MM.1S (cell line): ENCODE data around the gene PACC1.

Experiments used
- DNase-seq: peaks from one replicate; pipeline ENCODE4 v3.0.0-alpha.2; 2015
- H2AFZ ChIP-seq: fragments of 300-600 bp; sonication (generic); 2 replicates; pipeline ENCODE4 v1.6.0; 2016; ENCODE audit warnings: antibody characterized with exemption, low read length
- H3F3A ChIP-seq: fragments of 300-600 bp; sonication (generic); 2 replicates; pipeline ENCODE4 v1.6.1; 2016; ENCODE audit warnings: mild to moderate bottlenecking, antibody characterized with exemption, low read length, moderate library complexity, mixed read lengths; ENCODE audit not compliant: insufficient read depth
- H3K27ac ChIP-seq: fragments of 300-600 bp; sonication (generic); 2 replicates; pipeline ENCODE4 v1.5.1; 2016; ENCODE audit warnings: mild to moderate bottlenecking, low read length
- H3K27me3 ChIP-seq: fragments of 300-600 bp; sonication (generic); replicated peaks from 2 replicates; pipeline ENCODE4 v1.6.0; 2016; ENCODE audit warnings: low read length; ENCODE audit not compliant: insufficient read depth
- H3K36me3 ChIP-seq: fragments of 300-600 bp; sonication (generic); replicated peaks from 2 replicates; pipeline ENCODE4 v1.6.1; 2016; ENCODE audit warnings: mild to moderate bottlenecking, low read length, mixed read lengths; ENCODE audit not compliant: insufficient read depth
- H3K4me1 ChIP-seq: fragments of 300-600 bp; sonication (generic); 2 replicates; pipeline ENCODE4 v1.6.1; 2016; ENCODE audit warnings: low read length, mixed read lengths
- H3K4me2 ChIP-seq: fragments of 300-600 bp; sonication (generic); 2 replicates; pipeline ENCODE4 v1.6.0; 2016; ENCODE audit warnings: low read depth, low read length
- H3K4me3 ChIP-seq: fragments of 300-600 bp; sonication (generic); 2 replicates; pipeline ENCODE4 v1.5.1; 2016; ENCODE audit warnings: low read length, mixed read lengths
- H3K79me2 ChIP-seq: fragments of 300-600 bp; sonication (generic); 2 replicates; pipeline ENCODE4 v1.6.1; 2016; ENCODE audit warnings: mixed run types, low read length, mixed read lengths
- H3K9ac ChIP-seq: fragments of 300-600 bp; sonication (generic); 2 replicates; pipeline ENCODE4 v1.6.1; 2016; ENCODE audit warnings: low read length, mixed read lengths
- H3K9me2 ChIP-seq: fragments of 300-600 bp; sonication (generic); replicated peaks from 2 replicates; pipeline ENCODE4 v1.6.1; 2016; ENCODE audit warnings: mild to moderate bottlenecking, low read length, mixed read lengths; ENCODE audit not compliant: insufficient read depth
- H3K9me3 ChIP-seq: fragments of 300-600 bp; sonication (generic); replicated peaks from 2 replicates; pipeline ENCODE4 v1.6.1; 2016; ENCODE audit warnings: mild to moderate bottlenecking, low read length, mixed read lengths; ENCODE audit not compliant: insufficient read depth
- H4K20me1 ChIP-seq: fragments of 300-600 bp; sonication (generic); 2 replicates; pipeline ENCODE4 v1.6.1; 2016; ENCODE audit warnings: mild to moderate bottlenecking, low read length, moderate library complexity, mixed read lengths; ENCODE audit not compliant: insufficient read depth
- EZH2 ChIP-seq: fragments of 300-600 bp; sonication (generic); optimal IDR thresholded peaks from 2 replicates; pipeline ENCODE3; 2017; ENCODE audit warnings: low read depth, mild to moderate bottlenecking, antibody characterized with exemption, low read length, mixed read lengths
- EZH2phosphoT487 ChIP-seq: fragments of 300-600 bp; sonication (generic); IDR thresholded peaks from 2 replicates; pipeline ENCODE4 v1.6.1; 2018; ENCODE audit warnings: antibody characterized with exemption, low read length
- TF ChIP-seq, protein P1 (sequence below): fragments of 300-600 bp; sonication (generic); IDR thresholded peaks from 2 replicates; pipeline ENCODE4 v1.5.1; 2016; ENCODE audit warnings: antibody characterized with exemption, low read length, mixed read lengths

The PACC1 gene

DNA sequence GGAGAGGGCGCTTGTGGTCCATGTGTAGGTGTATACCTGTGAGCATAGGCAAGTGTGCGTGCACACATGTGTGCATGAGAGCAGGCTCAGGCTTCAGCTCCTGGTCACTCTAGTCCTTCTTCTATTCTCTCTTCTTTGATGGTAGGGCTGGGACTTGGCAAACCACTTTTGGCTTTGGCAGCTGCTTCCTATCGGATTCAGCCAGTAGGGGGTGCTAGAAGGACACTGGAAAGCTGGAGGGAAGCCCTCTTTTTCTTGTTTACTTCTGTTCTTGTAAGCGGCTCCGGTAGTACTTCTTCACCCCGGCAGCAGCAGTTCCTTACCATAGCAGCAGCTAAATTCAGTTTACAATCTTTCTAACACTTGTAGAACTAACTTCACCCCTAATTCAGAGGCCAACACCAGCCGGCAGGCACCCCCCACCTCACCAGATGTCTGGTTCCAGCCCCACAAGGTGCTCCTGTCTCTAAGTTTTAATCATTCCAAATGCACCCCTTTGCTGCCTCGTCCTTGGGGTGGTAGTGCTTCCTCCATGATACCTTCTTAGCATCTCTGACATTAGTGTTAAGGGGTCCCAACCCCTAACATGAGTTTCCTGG is 43.2 kb upstream of the PACC1 start:
- no peaks in the 10 kb centered on the region for H3K9me2 ChIP-seq
- no peaks in the 10 kb centered on the region for H3K36me3 ChIP-seq
- H3K4me2 ChIP-seq: peak overlapping the region; percentile 33
- H3K4me3 ChIP-seq: peak overlapping the region; percentile 9; the same call in 1 of the 2 replicates
- no peaks in the 10 kb centered on the region for H4K20me1 ChIP-seq
- peak overlapping the region; percentile 64 for H2AFZ ChIP-seq
- H3K27ac ChIP-seq: no peak overlapping the region
- TF ChIP-seq EZH2: no peak
- TF ChIP-seq, protein P1, sequence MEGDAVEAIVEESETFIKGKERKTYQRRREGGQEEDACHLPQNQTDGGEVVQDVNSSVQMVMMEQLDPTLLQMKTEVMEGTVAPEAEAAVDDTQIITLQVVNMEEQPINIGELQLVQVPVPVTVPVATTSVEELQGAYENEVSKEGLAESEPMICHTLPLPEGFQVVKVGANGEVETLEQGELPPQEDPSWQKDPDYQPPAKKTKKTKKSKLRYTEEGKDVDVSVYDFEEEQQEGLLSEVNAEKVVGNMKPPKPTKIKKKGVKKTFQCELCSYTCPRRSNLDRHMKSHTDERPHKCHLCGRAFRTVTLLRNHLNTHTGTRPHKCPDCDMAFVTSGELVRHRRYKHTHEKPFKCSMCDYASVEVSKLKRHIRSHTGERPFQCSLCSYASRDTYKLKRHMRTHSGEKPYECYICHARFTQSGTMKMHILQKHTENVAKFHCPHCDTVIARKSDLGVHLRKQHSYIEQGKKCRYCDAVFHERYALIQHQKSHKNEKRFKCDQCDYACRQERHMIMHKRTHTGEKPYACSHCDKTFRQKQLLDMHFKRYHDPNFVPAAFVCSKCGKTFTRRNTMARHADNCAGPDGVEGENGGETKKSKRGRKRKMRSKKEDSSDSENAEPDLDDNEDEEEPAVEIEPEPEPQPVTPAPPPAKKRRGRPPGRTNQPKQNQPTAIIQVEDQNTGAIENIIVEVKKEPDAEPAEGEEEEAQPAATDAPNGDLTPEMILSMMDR: peak; percentile 97
- no peak for TF ChIP-seq EZH2phosphoT487
- H3F3A ChIP-seq: no peaks in the 10 kb centered on the region
- H3K27me3 ChIP-seq: no peaks in the 10 kb centered on the region
- H3K9ac ChIP-seq: 0 out of 2 replicates have a peak overlapping the region, but pooled peaks have one; percentile 3
- no peaks in the 10 kb centered on the region for H3K79me2 ChIP-seq
- peak; percentile 79 for DNase-seq
- H3K4me1 ChIP-seq: peaks cover 11% of the 10 kb centered on the region
- no peaks in the 10 kb centered on the region for H3K9me3 ChIP-seq

DNA sequence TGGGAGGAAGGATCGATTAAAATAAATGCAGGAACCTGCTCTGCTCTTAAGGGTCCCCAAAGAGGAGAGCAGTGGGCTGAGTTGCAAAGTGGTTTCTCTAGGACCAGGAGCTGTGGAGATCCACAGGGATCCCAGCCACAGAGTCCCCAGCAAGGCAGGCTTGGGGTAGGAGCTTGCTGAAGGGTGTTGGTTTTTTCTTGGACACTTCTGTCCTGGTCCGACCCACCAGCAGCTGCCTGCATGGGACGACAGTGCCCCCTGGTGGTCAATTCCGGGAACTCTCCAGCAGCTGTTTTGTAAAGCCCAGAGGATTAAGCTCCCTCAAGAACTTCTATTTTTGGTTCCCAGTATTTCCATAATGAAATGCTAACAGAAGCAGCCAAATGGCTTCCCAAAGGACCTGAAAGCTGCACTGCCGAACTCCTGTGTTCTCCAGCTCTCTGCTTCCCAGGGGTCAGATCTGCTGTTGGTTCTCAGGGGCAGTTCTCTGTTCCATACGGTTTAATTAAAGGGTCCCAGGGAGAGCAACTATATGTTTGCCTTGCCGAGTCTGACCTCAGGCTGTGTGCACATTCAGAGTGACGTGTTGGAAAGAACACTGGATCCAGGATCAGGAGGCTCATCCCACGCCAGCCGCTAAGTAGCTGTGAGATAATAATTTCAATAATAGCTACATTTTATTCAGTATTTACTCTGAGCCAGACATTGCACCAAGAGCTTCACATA is 41.3 kb upstream of the PACC1 start:
- Histone ChIP-seq H4K20me1 (no peaks in the 10 kb centered on the region), H3K79me2 (no peaks in the 10 kb centered on the region), H3F3A (no peaks in the 10 kb centered on the region), H3K36me3 (no peaks in the 10 kb centered on the region), H3K27me3 (no peaks in the 10 kb centered on the region), H3K9ac (no peak overlapping the region), H3K27ac (no peak overlapping the region), H3K4me3 (no peak overlapping the region), H3K9me2 (no peaks in the 10 kb centered on the region), H3K4me1 (peaks cover 11% of the 10 kb centered on the region), H3K9me3 (no peaks in the 10 kb centered on the region), H2AFZ (peak overlapping the region; percentile 22; the same call in 1 of the 2 replicates), H3K4me2 (no peak overlapping the region)
- no peak for TF ChIP-seq EZH2phosphoT487
- TF ChIP-seq, protein P1: peak; percentile 99
- peak; percentile 81 for DNase-seq

DNA sequence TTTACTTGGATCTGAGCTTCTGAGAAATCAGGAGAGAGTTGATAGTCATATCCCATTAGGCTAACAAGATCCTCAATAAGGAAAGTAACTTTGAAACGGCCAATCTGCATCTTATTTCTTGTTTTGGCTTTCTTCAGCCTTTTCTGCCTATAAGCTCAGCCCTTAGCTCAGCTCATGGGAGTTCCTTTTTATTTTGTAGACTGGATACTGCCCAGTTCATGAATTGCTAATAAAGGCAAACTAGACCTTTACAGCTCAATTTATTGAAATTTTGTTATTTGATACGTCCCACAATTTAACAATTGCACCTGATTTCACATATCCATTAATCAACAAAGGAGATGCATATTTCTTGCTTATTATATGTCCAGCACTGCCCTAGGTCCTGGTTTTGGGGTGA is 40.7 kb upstream of the PACC1 start:
- no peaks in the 10 kb centered on the region for H3K9me3 ChIP-seq
- H3K9me2 ChIP-seq: no peaks in the 10 kb centered on the region
- H3K79me2 ChIP-seq: no peaks in the 10 kb centered on the region
- no peak overlapping the region for H3K27ac ChIP-seq
- no peak overlapping the region for H3K4me2 ChIP-seq
- H3K36me3 ChIP-seq: no peaks in the 10 kb centered on the region
- no peak for DNase-seq
- no peaks in the 10 kb centered on the region for H4K20me1 ChIP-seq
- H3K9ac ChIP-seq: no peak overlapping the region
- peak overlapping the region; percentile 22; the same call in 1 of the 2 replicates for H2AFZ ChIP-seq
- no peak for TF ChIP-seq EZH2
- no peak for TF ChIP-seq EZH2phosphoT487
- TF ChIP-seq, protein P1: no peak
- H3F3A ChIP-seq: no peaks in the 10 kb centered on the region
- H3K27me3 ChIP-seq: no peaks in the 10 kb centered on the region
- H3K4me1 ChIP-seq: peaks cover 11% of the 10 kb centered on the region
- H3K4me3 ChIP-seq: no peak overlapping the region
